Panc1 (cell line): Measurements from ENCODE around the gene GOLPH3. TPM values are rescaled to one million over a fixed set of nuclear protein-coding genes. Genes with fewer than 3 reads are reported as not detected.

Experiments
- ATAC-seq: fragments of 200-7000 bp; cut with Tn5 transposase; 2 replicates; pipeline ENCODE4 v1.9.1; 2020; ENCODE audit warnings: mild to moderate bottlenecking, moderate library complexity
- BruUV-seq: library from RNA; stranded (reverse); fragments of 400-500 nt; replicated peaks from 2 replicates; lab custom pipeline; 2021; lab: Mats Ljungman, UMichigan
- CTCF ChIA-PET: fragments of 300-600 bp; sonication (Branson Sonifier 250); formaldehyde crosslinking; loops from one replicate; lab custom pipeline; 2022; ENCODE audit warnings: antibody characterized with exemption; lab: Charles Lee
- POLR2A ChIA-PET: fragments of 300-600 bp; sonication (Branson Sonifier 250); formaldehyde crosslinking; loops from one replicate; lab custom pipeline; 2022; ENCODE audit warnings: antibody characterized with exemption; lab: Charles Lee
- DNase-seq: peaks from one replicate; pipeline ENCODE4 v3.0.0-alpha.2; 2010; ENCODE audit warnings: low read depth, low spot score
- H3K27ac ChIP-seq: 2 replicates; pipeline ENCODE4 v1.5.1; 2011; ENCODE audit warnings: mild to moderate bottlenecking, low read length, inconsistent platforms
- H3K27me3 ChIP-seq: fragments of 200-500 bp; sonication (Bioruptor generic); 2 replicates; pipeline ENCODE4 v1.6.0; 2014; ENCODE audit warnings: low read length, inconsistent platforms; ENCODE audit not compliant: control insufficient read depth, insufficient read depth
- H3K36me3 ChIP-seq: fragments of 200-500 bp; sonication (Bioruptor generic); 2 replicates; pipeline ENCODE4 v1.5.1; 2014; ENCODE audit warnings: inconsistent platforms, mild to moderate bottlenecking, low read length, moderate library complexity; ENCODE audit not compliant: control insufficient read depth, insufficient read depth
- H3K4me1 ChIP-seq: 2 replicates; pipeline ENCODE4 v1.5.1; 2011; ENCODE audit warnings: inconsistent platforms, mild to moderate bottlenecking, low read length, moderate library complexity; ENCODE audit not compliant: control insufficient read depth, insufficient read depth
- H3K4me3 ChIP-seq, 2 experiments: 2 replicates each; pipeline ENCODE4 v1.5.1; 2011 to 2012; ENCODE audit warnings: low read depth in 2 of 2, low read length in 2 of 2, mild to moderate bottlenecking in 2 of 2, inconsistent platforms in 1 of 2, moderate library complexity in 1 of 2
- H3K9me3 ChIP-seq: fragments of 200-500 bp; sonication (Bioruptor generic); 2 replicates; pipeline ENCODE4 v1.5.1; 2014; ENCODE audit warnings: low read depth, mild to moderate bottlenecking, inconsistent platforms, low read length, moderate library complexity; ENCODE audit not compliant: control insufficient read depth, insufficient read depth
- POLR2AphosphoS5 ChIP-seq: IDR thresholded peaks from 2 replicates; pipeline ENCODE4 v1.6.1; 2012; ENCODE audit warnings: mild to moderate bottlenecking, low read depth, low read length, moderate library complexity
- in situ Hi-C: cut with HindIII; loops from 2 replicates; pipeline ENCODE4 v1.10.0; 2016; ENCODE audit warnings: low sequenced_read_pairs, low pct_unique_long_range_greater_than_20kb
- intact Hi-C: fragments of 100-400 bp; cut with micrococcal nuclease; formaldehyde crosslinking; loops from one replicate; pipeline ENCODE4 v1.10.0; 2022; ENCODE audit not compliant: unreplicated experiment
- total RNA-seq: library from RNA; stranded (reverse); gene quantifications from one replicate; pipeline ENCODE4 v1.2.1, GENCODE V29; 2021; ENCODE audit not compliant: unreplicated experiment
- TF ChIP-seq, protein P1 (sequence below): fragments of 450-650 bp; IDR thresholded peaks from 2 replicates; pipeline ENCODE4 v1.5.1; 2017; ENCODE audit warnings: mild to moderate bottlenecking

GOLPH3 gene
- total RNA-seq, 1 experiment from 2014 or later = 89.7 TPM

DNA sequence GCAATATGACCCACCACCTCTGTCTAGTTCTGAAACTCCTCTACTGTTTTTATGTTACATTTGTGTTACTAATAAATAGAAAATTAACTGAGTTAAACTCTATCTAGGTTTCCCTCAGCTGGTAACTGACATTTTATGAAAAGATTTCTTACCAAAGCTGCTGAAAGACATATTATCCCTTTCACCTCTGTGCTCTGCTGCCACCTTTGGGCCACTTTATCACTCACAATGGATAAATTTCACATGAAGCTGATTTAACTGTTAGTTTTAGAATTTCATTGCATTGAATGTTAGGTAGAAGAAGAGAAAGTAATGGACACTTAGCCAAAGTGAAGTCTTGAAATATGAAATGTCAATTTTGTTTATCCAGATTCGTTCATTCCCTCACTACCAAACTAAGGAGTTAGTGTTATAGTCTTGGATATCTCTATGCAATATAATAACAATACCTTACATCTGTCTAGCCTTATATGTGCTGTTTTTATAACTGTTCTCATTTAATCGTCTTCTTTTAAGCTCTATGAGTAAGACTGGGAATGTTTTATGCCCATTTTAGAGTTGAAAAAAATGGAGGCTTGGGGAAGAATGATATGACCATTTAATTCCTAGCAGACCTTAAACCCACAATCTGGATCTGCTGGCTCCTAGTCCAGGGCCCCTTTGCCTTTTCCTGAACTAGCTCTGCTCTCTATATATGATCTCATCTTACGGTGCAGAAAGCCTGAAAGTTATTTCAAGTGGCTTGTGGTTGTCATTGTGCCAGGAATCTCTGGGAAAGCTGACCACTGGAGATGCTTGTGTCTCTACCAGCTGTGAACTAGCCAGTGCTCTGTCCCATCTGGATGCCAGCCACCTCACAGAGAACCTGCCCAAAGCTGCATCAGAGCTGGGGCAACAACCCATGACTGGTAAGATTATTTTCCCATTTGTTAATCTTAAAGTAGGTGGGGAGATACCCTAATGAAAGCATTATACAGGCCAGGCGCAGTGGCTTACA is 97.1 kb downstream of the GOLPH3 start:
- ATAC-seq = peak; percentile 73; the same call in 1 of the 2 replicates
- POLR2A ChIA-PET = no interaction called here

More for the DNA sequence above, 97.1 kb downstream of the GOLPH3 start:
- CTCF ChIA-PET = interaction anchor here (0.6 to 1.7 kb wide), 6 partner anchors 148 to 718 kb away, joined by 3 to 17 read pairs (median 4); no protein-coding TSS in a partner anchor
- Histone ChIP-seq H3K27ac (no peak overlapping the region), H3K9me3 (no peaks in the 10 kb centered on the region), H3K36me3 (no peaks in the 10 kb centered on the region), H3K4me1 (no peaks in the 10 kb centered on the region), H3K4me3 (no peak overlapping the region), H3K27me3 (no peaks in the 10 kb centered on the region)
- TF ChIP-seq POLR2AphosphoS5 = no peak
- TF ChIP-seq, protein P1, sequence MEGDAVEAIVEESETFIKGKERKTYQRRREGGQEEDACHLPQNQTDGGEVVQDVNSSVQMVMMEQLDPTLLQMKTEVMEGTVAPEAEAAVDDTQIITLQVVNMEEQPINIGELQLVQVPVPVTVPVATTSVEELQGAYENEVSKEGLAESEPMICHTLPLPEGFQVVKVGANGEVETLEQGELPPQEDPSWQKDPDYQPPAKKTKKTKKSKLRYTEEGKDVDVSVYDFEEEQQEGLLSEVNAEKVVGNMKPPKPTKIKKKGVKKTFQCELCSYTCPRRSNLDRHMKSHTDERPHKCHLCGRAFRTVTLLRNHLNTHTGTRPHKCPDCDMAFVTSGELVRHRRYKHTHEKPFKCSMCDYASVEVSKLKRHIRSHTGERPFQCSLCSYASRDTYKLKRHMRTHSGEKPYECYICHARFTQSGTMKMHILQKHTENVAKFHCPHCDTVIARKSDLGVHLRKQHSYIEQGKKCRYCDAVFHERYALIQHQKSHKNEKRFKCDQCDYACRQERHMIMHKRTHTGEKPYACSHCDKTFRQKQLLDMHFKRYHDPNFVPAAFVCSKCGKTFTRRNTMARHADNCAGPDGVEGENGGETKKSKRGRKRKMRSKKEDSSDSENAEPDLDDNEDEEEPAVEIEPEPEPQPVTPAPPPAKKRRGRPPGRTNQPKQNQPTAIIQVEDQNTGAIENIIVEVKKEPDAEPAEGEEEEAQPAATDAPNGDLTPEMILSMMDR = peak; percentile 79; the same call in 1 of the 2 replicates
- peak; percentile 38 for DNase-seq
- in situ Hi-C loops = no loop called here
- intact Hi-C loops = loop anchor here (1.0 to 5.0 kb wide), 3 partner anchors 148 to 500 kb away; no protein-coding TSS in a partner anchor
- no TSS peak for BruUV-seq

Other genes starting within 250 kb of the GOLPH3 start
- gene MTMR12, start 138.6 kb upstream of the GOLPH3 start, total RNA-seq = 42.4 TPM